H1 (cell line): ENCODE data around the gene LCN6. TPM values are rescaled to one million over a fixed set of nuclear protein-coding genes. Genes with fewer than 3 reads are reported as not detected.

Experiments used
- CTCF ChIA-PET: fragments of 300-600 bp; sonication (Branson Sonifier 250); formaldehyde crosslinking; loops from one replicate; lab custom pipeline; 2021; ENCODE audit not compliant: partially characterized antibody; lab: Charles Lee
- POLR2A ChIA-PET: fragments of 300-600 bp; sonication (Branson Sonifier 250); formaldehyde crosslinking; loops from one replicate; lab custom pipeline; 2021; ENCODE audit warnings: inconsistent platforms; ENCODE audit not compliant: partially characterized antibody; lab: Charles Lee
- DNase-seq, 2 experiments: peaks; one replicate each; pipeline versions ENCODE4 v3.0.0 to v3.0.0-alpha.2; 2010 to 2022; ENCODE audit warnings: low spot score in 2 of 2, low read depth in 1 of 2, mixed read lengths in 1 of 2
- FAIRE-seq: peaks from 2 replicates; lab custom pipeline; 2011; peaks lifted over from hg19 to GRCh38; lab: Jason Lieb, UNC
- H2AFZ ChIP-seq: 2 replicates; pipeline ENCODE4 v1.8.1; 2012; ENCODE audit warnings: low read length, inconsistent platforms
- H2AK5ac ChIP-seq: 2 replicates; pipeline ENCODE4 v1.6.1; 2013; ENCODE audit warnings: low read depth, low read length
- H2BK120ac ChIP-seq: replicated peaks from 2 replicates; pipeline ENCODE3; 2013; ENCODE audit warnings: low read depth, low read length, inconsistent platforms
- H2BK12ac ChIP-seq: 2 replicates; pipeline ENCODE4 v1.6.1; 2013; ENCODE audit warnings: low read depth, low read length
- H2BK15ac ChIP-seq: 2 replicates; pipeline ENCODE4 v1.6.1; 2013; ENCODE audit warnings: low read length
- H2BK20ac ChIP-seq: 2 replicates; pipeline ENCODE4 v1.6.1; 2013; ENCODE audit warnings: low read length
- H2BK5ac ChIP-seq: 2 replicates; pipeline ENCODE4 v1.6.1; 2013; ENCODE audit warnings: low read depth, low read length
- H3K14ac ChIP-seq: 2 replicates; pipeline ENCODE4 v1.6.1; 2013; ENCODE audit warnings: inconsistent platforms; ENCODE audit not compliant: insufficient read length
- H3K18ac ChIP-seq: 2 replicates; pipeline ENCODE4 v1.6.1; 2013; ENCODE audit warnings: low read length; ENCODE audit errors: extremely low read depth
- H3K23ac ChIP-seq: 2 replicates; pipeline ENCODE4 v1.6.1; 2013; ENCODE audit warnings: inconsistent platforms; ENCODE audit not compliant: insufficient read length
- H3K23me2 ChIP-seq: 2 replicates; pipeline ENCODE4 v1.6.1; 2013; ENCODE audit warnings: low read depth, low read length
- H3K27ac ChIP-seq: 2 replicates; pipeline ENCODE4 v1.6.1; 2011; ENCODE audit warnings: low read depth, low read length, inconsistent platforms
- H3K27me3 ChIP-seq, 4 experiments: replicated peaks in 1 of 4; 1 replicate in 1 of 4; 2 replicates in 3 of 4; pipeline versions ENCODE4 v1.6.1 to v1.8.1; 2011 to 2013; ENCODE audit warnings: low read length in 3 of 4, mild to moderate bottlenecking in 3 of 4, inconsistent platforms in 2 of 4, mixed read lengths in 2 of 4, moderate library complexity in 1 of 4; ENCODE audit not compliant: control insufficient read depth in 3 of 4, insufficient read depth in 3 of 4; ENCODE audit errors: extremely low read depth in 1 of 4
- H3K36me3 ChIP-seq, 4 experiments: 2 replicates each; pipeline versions ENCODE4 v1.6.1 to v1.8.1; 2011 to 2013; ENCODE audit warnings: mild to moderate bottlenecking in 4 of 4, low read length in 3 of 4, moderate library complexity in 2 of 4, control low read depth in 1 of 4, inconsistent platforms in 1 of 4; ENCODE audit not compliant: insufficient read depth in 4 of 4, control insufficient read depth in 2 of 4
- H3K4ac ChIP-seq: replicated peaks from 2 replicates; pipeline ENCODE3; 2013; ENCODE audit warnings: low read length, low read depth, mixed read lengths, inconsistent platforms; ENCODE audit not compliant: insufficient read length
- H3K4me1 ChIP-seq, 4 experiments: replicated peaks in 1 of 4; 1 replicate in 1 of 4; 2 replicates in 3 of 4; pipeline versions ENCODE4 v1.6.1 to v1.8.1; 2011 to 2013; ENCODE audit warnings: low read length in 3 of 4, inconsistent platforms in 2 of 4, mixed read lengths in 1 of 4; ENCODE audit not compliant: insufficient read depth in 4 of 4, control insufficient read depth in 3 of 4
- H3K4me2 ChIP-seq, 2 experiments: 2 replicates each; pipeline versions ENCODE4 v1.6.1 to v1.8.1; 2011 to 2013; ENCODE audit warnings: low read depth in 2 of 2, low read length in 2 of 2, control low read depth in 1 of 2, inconsistent platforms in 1 of 2, mild to moderate bottlenecking in 1 of 2; ENCODE audit not compliant: insufficient read depth in 1 of 2
- H3K4me3 ChIP-seq, 4 experiments: fragments of 200-600, 300-600 bp in 1 of 4; sonication (generic), shearing (Covaris generic), sonication (Bioruptor Twin) in 1 of 4; 2 replicates each; pipeline versions ENCODE4 v1.5.1 to v1.8.1; 2011 to 2016; ENCODE audit warnings: low read length in 4 of 4, low read depth in 3 of 4, control low read depth in 2 of 4, inconsistent platforms in 2 of 4, mild to moderate bottlenecking in 2 of 4, mixed read lengths in 1 of 4, moderate library complexity in 1 of 4; ENCODE audit not compliant: insufficient read depth in 2 of 4; ENCODE audit errors: extremely low read depth in 1 of 4
- H3K56ac ChIP-seq: replicated peaks from 2 replicates; pipeline ENCODE3; 2013; ENCODE audit warnings: low read depth, mild to moderate bottlenecking, mixed read lengths, low read length, inconsistent platforms; ENCODE audit not compliant: insufficient read length
- H3K79me1 ChIP-seq: 2 replicates; pipeline ENCODE4 v1.6.1; 2013; ENCODE audit warnings: low read depth, low read length, control low read depth
- H3K79me2 ChIP-seq, 2 experiments: 2 replicates each; pipeline versions ENCODE4 v1.6.1 to v1.8.1; 2012 to 2013; ENCODE audit warnings: low read length in 2 of 2, mild to moderate bottlenecking in 2 of 2, inconsistent platforms in 1 of 2; ENCODE audit not compliant: insufficient read depth in 2 of 2, control insufficient read depth in 1 of 2
- H3K9ac ChIP-seq, 4 experiments: replicated peaks in 1 of 4; 1 replicate in 1 of 4; 2 replicates in 3 of 4; pipeline versions ENCODE4 v1.6.1 to v1.8.1; 2011 to 2013; ENCODE audit warnings: low read depth in 3 of 4, low read length in 3 of 4, control low read depth in 2 of 4, mild to moderate bottlenecking in 2 of 4, moderate library complexity in 2 of 4, inconsistent platforms in 1 of 4; ENCODE audit errors: extremely low read depth in 1 of 4
- H3K9me3 ChIP-seq, 2 experiments: 2 replicates each; pipeline versions ENCODE4 v1.6.1 to v1.8.1; 2012 to 2013; ENCODE audit warnings: mild to moderate bottlenecking in 2 of 2, moderate library complexity in 2 of 2, control low read depth in 1 of 2, inconsistent platforms in 1 of 2, low read depth in 1 of 2, low read length in 1 of 2, mixed read lengths in 1 of 2; ENCODE audit not compliant: insufficient read depth in 2 of 2
- H4K20me1 ChIP-seq, 2 experiments: replicated peaks in 1 of 2; 2 replicates each; pipeline versions ENCODE3 to v1.8.1; 2011 to 2013; ENCODE audit warnings: inconsistent platforms in 2 of 2, low read length in 2 of 2, mild to moderate bottlenecking in 1 of 2; ENCODE audit not compliant: insufficient read depth in 2 of 2, control insufficient read depth in 1 of 2
- H4K5ac ChIP-seq: 2 replicates; pipeline ENCODE4 v1.6.1; 2013; ENCODE audit warnings: low read length, low read depth, mixed read lengths, inconsistent platforms; ENCODE audit not compliant: insufficient read length
- H4K8ac ChIP-seq: 2 replicates; pipeline ENCODE4 v1.8.0; 2013; ENCODE audit warnings: mild to moderate bottlenecking, moderate library complexity, low read length, inconsistent platforms; ENCODE audit not compliant: insufficient read depth; ENCODE audit errors: extremely low read depth
- H4K91ac ChIP-seq: replicated peaks from 2 replicates; pipeline ENCODE3; 2013; ENCODE audit warnings: low read length, mixed read lengths, inconsistent platforms; ENCODE audit not compliant: insufficient read length
- CBX5 ChIP-seq: fragments of 300-800, 300-1000 bp; sonication (generic); IDR thresholded peaks from 2 replicates; pipeline ENCODE4 v1.7.1; 2016; ENCODE audit warnings: antibody characterized with exemption, low read length, low read depth
- POLR2AphosphoS5 ChIP-seq: IDR thresholded peaks from 2 replicates; pipeline ENCODE4 v1.6.1; 2011; ENCODE audit warnings: low read depth, low read length
- RNF2 ChIP-seq: fragments of 200-900, 300-1000 bp; sonication (generic); IDR thresholded peaks from 2 replicates; pipeline ENCODE4 v1.7.1; 2016; ENCODE audit warnings: borderline replicate concordance, low read depth, mild to moderate bottlenecking, antibody characterized with exemption, low read length; ENCODE audit not compliant: poor library complexity, severe bottlenecking; ENCODE audit errors: missing control alignments
- RXRA ChIP-seq: IDR thresholded peaks from 2 replicates; pipeline ENCODE4 v1.6.1; 2011; ENCODE audit warnings: low read depth, mild to moderate bottlenecking, low read length, moderate library complexity; ENCODE audit not compliant: insufficient read depth
- TCF12 ChIP-seq: IDR thresholded peaks from 2 replicates; pipeline ENCODE4 v1.6.1; 2011; ENCODE audit warnings: low read depth, mild to moderate bottlenecking, low read length
- WGBS, 2 experiments: shearing (Covaris generic) in 1 of 2; methylation state at CpG; one replicate each; pipeline versions ENCODE4 v1.1.6 to v1.1.7; 2013 to 2015; ENCODE audit warnings: low lambda C conversion rate in 2 of 2, mixed read lengths in 2 of 2, inconsistent platforms in 1 of 2, low coverage in 1 of 2, missing lambda C conversion rate in 1 of 2; ENCODE audit not compliant: insufficient replicate concordance in 2 of 2, insufficient coverage in 1 of 2, insufficient read length in 1 of 2; ENCODE audit errors: extremely low coverage in 1 of 2, missing lambda C conversion rate in 1 of 2; 5-methylcytosine and 5-hydroxymethylcytosine counted together
- polyA plus RNA-seq, 7 experiments: library from polyadenylated mRNA; depleted of rRNA in 3 of 7; stranded (reverse) in 5 of 7; unstranded in 2 of 7; fragments of >200 nt in 5 of 7; fragments of 200-250 nt in 2 of 7; gene quantifications; 1 replicate in 5 of 7; 2 replicates in 1 of 7; 4 replicates in 1 of 7; pipeline versions ENCODE4 v1.2.1 to v1.2.3, GENCODE V29; 2011 to 2013; ENCODE audit warnings: missing spikeins in 2 of 7, mixed read lengths in 2 of 7
- total RNA-seq: library from RNA; stranded (reverse); fragmentation: NEBNext Ultra II Directional; extraction: Animal tissue kit (Norgen Biotek cat#: 25700); gene quantifications from 2 replicates; pipeline ENCODE4 v1.2.1, GENCODE V29; 2021

The LCN6 gene
- total and polyA plus RNA-seq, 2 of the 8 experiments (the other 6 are each of a cell fraction or from before 2014, with no cell fraction given), result not detected

- CTCF ChIA-PET, result interaction anchor here (0.7 to 1.9 kb wide), 5 partner anchors 8 to 732 kb away, joined by 3 to 6 read pairs (median 4); no protein-coding TSS in a partner anchor
Observed at GRCh38 chr9:136707849-136708517, 40.3 kb downstream of the LCN6 start.

More at GRCh38 chr9:136707849-136708517, 40.3 kb downstream of the LCN6 start:
- H2BK5ac ChIP-seq, result no peak overlapping the region
- no peak for FAIRE-seq
- H3K79me1 ChIP-seq, result no peaks in the 10 kb centered on the region
- no peak overlapping the region for H3K27ac ChIP-seq
- H2BK15ac ChIP-seq, result no peak overlapping the region
- no peaks in the 10 kb centered on the region for H3K36me3 ChIP-seq
- no peak overlapping the region for H2BK20ac ChIP-seq
- no peak overlapping the region for H3K4me2 ChIP-seq
- H4K91ac ChIP-seq, result no peak overlapping the region
- no peak overlapping the region for H2AFZ ChIP-seq
- H3K27me3 ChIP-seq, result peaks cover 0 to 5% (median 3%) of the 10 kb centered on the region in 4 experiments; a peak in 4 of 7 replicates
- no peak overlapping the region for H3K23ac ChIP-seq
- H3K4ac ChIP-seq, result no peak overlapping the region
- H4K8ac ChIP-seq, result no peak overlapping the region
- no peak overlapping the region for H3K14ac ChIP-seq
- H4K20me1 ChIP-seq, result no peaks in the 10 kb centered on the region
- no peak for TF ChIP-seq RXRA
- no peak for TF ChIP-seq POLR2AphosphoS5
- TF ChIP-seq TCF12, result no peak
- TF ChIP-seq RNF2, result no peak
- TF ChIP-seq CBX5, result no peak
- no peak overlapping the region for H2BK120ac ChIP-seq
- peaks cover 0 to 2% (median under 1%) of the 10 kb centered on the region in 4 experiments; a peak in 4 of 7 replicates for H3K4me1 ChIP-seq
- WGBS, 2 experiments, result 92% methylated on average over 22 of the region's 22 CpGs; no CpG with 5 or more reads in 1 of the 2 experiments
- POLR2A ChIA-PET, result interaction anchor here (0.6 to 5.0 kb wide), 5 partner anchors 9 to 20 kb away, joined by 3 to 35 read pairs (median 4); partner anchors contain the start of gene AGPAT2
- no peak overlapping the region for H4K5ac ChIP-seq
- H3K23me2 ChIP-seq, result peaks cover 2% of the 10 kb centered on the region; the same call in 1 of the 2 replicates
- no peak overlapping the region for H2AK5ac ChIP-seq
- H3K9ac ChIP-seq, result no peak overlapping the region
- no peaks in the 10 kb centered on the region for H3K9me3 ChIP-seq
- DNase-seq, result no peak
- H3K18ac ChIP-seq, result no peak overlapping the region
- H3K56ac ChIP-seq, result no peak overlapping the region
- H3K4me3 ChIP-seq, result no peak overlapping the region
- no peaks in the 10 kb centered on the region for H3K79me2 ChIP-seq
- H2BK12ac ChIP-seq, result no peak overlapping the region
